HPDE6-E6E7 (cell line): Measurements from ENCODE around the gene DTNBP1.

ENCODE experiments used
- DNase-seq: peaks from one replicate; pipeline ENCODE4 v3.0.0; 2011; ENCODE audit warnings: missing footprints; ENCODE audit errors: extremely low spot score

DTNBP1 gene

DNA sequence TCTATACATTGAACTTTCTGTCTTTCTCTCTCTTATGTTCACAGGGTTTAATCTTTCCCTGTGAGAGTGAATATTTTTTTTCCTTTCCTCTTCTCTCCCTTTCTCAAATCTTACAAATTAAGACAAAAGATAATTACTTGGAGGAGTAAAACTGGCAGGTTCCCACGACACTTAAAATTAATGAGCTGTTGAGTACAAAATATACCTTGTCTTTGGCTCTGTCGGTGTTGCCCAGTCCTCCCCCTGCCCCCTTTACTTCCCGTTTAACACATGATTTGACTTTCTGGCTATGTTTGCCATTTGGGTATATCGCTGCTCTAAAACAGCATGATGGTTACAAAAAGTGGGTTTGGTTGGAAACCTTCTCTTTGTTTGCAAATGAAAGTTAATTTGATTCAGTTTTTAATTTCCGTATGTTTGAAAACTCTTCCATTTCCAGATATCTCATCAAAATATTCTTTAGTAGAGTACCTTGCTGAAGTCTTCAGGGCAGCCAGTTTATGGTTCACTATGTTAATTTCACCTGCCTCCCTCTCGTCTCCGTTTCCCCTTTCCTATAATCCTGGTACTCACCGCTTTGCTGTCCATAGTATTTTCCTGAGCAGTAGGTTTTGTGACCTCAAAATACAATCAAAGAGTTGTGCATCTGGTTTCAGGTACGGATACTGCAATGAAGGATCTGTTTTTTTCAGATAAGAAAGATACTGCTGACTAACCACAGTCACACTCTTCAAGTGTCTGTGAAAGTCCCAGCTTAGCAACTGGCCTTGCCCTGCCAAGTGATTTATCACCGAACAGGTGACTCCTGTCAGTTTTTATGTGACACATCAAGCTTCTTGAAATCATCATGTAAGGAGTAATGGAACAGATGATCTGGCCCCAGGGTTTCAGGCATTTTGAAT is 181.2 kb downstream of the DTNBP1 start:
- DNase-seq, result no peak

- DNase-seq, result no peak
Measured at GRCh38 chr6:15480525-15480924, 182.3 kb downstream of the DTNBP1 start.

DNA sequence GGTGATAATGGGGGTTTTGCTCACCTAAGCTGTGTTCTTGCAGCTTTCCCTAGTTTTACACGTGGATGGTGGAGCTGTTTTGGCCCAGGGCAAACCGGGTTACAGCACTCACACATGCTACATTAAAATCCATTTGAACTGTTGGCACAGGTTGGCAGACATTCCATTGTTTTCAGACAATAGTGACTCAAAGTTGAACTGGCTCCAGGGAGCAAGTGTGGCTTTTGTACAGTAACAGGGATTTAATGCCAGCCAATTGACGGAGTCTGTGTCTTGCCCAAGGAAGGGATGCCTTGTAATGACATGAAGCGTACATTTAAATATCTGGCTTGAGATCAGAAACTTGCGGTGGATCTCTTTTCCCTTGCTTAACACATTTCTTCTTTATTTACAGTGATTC is 183.1 kb downstream of the DTNBP1 start:
- peak; percentile 28 for DNase-seq

DNA sequence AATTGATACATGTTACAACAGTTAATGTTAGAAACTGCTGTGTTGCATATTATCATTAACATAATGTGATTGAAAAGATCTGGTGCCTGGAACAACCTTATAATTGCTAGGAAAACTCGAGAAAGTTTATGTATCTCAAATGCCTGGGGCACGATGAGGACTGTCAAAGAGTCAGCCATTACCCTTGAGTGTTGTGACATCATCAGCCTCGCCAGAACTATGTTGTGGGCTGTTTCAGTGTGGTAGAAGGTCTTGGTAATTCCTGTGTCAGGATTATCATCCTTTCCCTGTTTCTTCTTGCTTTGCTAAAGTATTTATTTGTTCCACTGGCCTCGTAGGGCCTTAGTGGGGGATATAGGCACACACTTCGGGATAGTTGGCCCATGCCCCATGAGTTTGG is 185.1 kb downstream of the DTNBP1 start:
- DNase-seq, result no peak

- no peak for DNase-seq
Measured at GRCh38 chr6:15476631-15477380, 186.0 kb downstream of the DTNBP1 start.

- no peak for DNase-seq
Measured at GRCh38 chr6:15475872-15476271, 187.0 kb downstream of the DTNBP1 start.

- no peak for DNase-seq
Measured at GRCh38 chr6:15475261-15475660, 187.6 kb downstream of the DTNBP1 start.

GRCh38 chr6:15474196-15474595 is 188.6 kb downstream of the DTNBP1 start:
- DNase-seq, result no peak

- DNase-seq, result no peak
Measured at GRCh38 chr6:15473741-15474161, 189.1 kb downstream of the DTNBP1 start.

DNA sequence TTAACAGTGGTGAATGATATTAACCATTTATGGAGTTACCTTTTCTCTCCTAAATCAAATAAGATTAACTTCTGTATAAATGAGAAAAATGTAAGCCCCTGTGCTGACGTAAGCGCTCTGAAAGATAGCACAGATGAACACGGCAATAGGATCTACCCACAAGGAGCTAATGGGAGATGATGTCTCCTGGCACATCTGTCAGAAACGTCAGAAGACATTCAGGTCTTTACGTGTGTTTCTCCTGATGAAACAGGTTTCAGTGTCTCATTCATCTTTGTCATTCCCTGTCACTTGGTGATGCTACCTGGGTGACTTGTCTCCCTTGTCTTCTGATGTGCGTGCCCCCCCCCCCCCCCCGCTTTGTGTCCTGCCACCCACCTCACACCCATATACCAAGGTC is 189.7 kb downstream of the DTNBP1 start:
- no peak for DNase-seq
